Glutamatergic neuron (in vitro differentiated cells): ENCODE results near the gene ESRRA. TPM values are rescaled to one million over a fixed set of nuclear protein-coding genes. Genes with fewer than 3 reads are reported as not detected.

ENCODE experiments used
- DNase-seq: peaks from one replicate; pipeline ENCODE4 v3.0.0; 2022
- H3K27ac Mint-ChIP-seq: one replicate; pipeline ENCODE4 v1.8.0; 2020; ENCODE audit warnings: mild to moderate bottlenecking, mixed read lengths, inconsistent platforms; ENCODE audit not compliant: unreplicated experiment
- H3K27me3 Mint-ChIP-seq: one replicate; pipeline ENCODE4 v1.8.0; 2020; ENCODE audit warnings: mild to moderate bottlenecking, moderate library complexity, mixed read lengths, inconsistent platforms; ENCODE audit not compliant: unreplicated experiment
- H3K36me3 Mint-ChIP-seq: one replicate; pipeline ENCODE4 v1.8.0; 2020; ENCODE audit warnings: mild to moderate bottlenecking, mixed read lengths, inconsistent platforms; ENCODE audit not compliant: unreplicated experiment
- H3K4me1 Mint-ChIP-seq: one replicate; pipeline ENCODE4 v1.8.0; 2020; ENCODE audit warnings: mild to moderate bottlenecking, low read depth, mixed read lengths, inconsistent platforms; ENCODE audit not compliant: unreplicated experiment
- H3K4me3 Mint-ChIP-seq: one replicate; pipeline ENCODE4 v1.8.0; 2020; ENCODE audit warnings: mild to moderate bottlenecking, mixed read lengths, inconsistent platforms; ENCODE audit not compliant: unreplicated experiment
- H3K9me3 Mint-ChIP-seq: one replicate; pipeline ENCODE4 v1.8.0; 2020; ENCODE audit warnings: mild to moderate bottlenecking, moderate library complexity, mixed read lengths, inconsistent platforms; ENCODE audit not compliant: unreplicated experiment
- total RNA-seq: library from RNA; stranded (reverse); fragmentation: NEBNext Ultra II Directional; extraction: Animal tissue kit (Norgen Biotek cat#: 25700); gene quantifications from one replicate; pipeline ENCODE4 v1.2.1, GENCODE V29; 2021; ENCODE audit not compliant: unreplicated experiment
- TF ChIP-seq, protein P1 (sequence below): fragments of 200-600 bp; sonication (generic); IDR thresholded peaks from one replicate; pipeline ENCODE4 v1.5.0; 2021; ENCODE audit not compliant: partially characterized antibody, unreplicated experiment

ESRRA gene
- total RNA-seq, 1 donor from 2014 or later, result 69.9 TPM

DNA sequence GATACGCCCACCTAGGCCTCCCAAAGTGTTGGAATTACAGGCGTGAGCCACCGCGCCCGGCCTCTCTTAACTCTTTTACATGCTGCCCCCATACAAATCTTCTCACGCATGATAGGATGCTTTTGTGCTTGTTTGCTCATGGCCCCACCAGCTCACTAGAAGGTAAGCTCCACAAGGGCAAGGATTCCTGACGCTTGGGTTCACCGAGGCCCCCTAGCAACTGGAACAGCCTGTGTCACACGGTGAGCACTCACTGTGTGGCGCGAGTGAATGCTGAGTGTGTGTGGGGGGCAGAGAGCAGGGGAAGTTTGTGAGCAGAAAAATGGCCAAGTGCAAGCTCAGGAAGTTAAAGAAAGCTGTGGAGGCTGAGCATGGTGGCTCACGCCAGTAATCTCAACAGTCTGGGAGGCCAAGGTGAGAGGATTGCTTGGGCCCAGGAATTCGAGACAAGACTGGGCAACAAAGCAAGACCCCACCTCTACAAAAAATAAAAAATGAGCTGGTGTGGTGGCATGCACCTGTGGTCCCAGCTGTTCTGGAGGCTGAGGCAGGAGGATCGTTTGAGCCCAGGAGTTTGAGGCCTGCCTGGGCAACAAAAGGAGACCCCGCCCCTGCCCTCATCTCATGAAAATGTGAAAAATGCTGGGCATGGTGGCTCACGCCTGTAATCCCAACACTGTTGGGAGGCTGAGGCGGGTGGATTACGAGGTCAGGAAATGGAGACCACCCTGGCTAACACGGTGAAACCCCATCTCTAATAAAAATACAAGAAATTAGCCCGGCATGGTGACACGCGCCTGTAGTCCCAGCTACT lies 23.2 kb upstream of the ESRRA start:
- Mint-ChIP-seq H3K9me3 (peaks cover 7% of the 10 kb centered on the region), H3K27me3 (peaks cover 2% of the 10 kb centered on the region), H3K4me1 (peaks cover 8% of the 10 kb centered on the region), H3K4me3 (no peak overlapping the region), H3K27ac (no peak overlapping the region), H3K36me3 (no peaks in the 10 kb centered on the region)
- TF ChIP-seq, protein P1, sequence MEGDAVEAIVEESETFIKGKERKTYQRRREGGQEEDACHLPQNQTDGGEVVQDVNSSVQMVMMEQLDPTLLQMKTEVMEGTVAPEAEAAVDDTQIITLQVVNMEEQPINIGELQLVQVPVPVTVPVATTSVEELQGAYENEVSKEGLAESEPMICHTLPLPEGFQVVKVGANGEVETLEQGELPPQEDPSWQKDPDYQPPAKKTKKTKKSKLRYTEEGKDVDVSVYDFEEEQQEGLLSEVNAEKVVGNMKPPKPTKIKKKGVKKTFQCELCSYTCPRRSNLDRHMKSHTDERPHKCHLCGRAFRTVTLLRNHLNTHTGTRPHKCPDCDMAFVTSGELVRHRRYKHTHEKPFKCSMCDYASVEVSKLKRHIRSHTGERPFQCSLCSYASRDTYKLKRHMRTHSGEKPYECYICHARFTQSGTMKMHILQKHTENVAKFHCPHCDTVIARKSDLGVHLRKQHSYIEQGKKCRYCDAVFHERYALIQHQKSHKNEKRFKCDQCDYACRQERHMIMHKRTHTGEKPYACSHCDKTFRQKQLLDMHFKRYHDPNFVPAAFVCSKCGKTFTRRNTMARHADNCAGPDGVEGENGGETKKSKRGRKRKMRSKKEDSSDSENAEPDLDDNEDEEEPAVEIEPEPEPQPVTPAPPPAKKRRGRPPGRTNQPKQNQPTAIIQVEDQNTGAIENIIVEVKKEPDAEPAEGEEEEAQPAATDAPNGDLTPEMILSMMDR, result no peak
- DNase-seq, result no peak

DNA sequence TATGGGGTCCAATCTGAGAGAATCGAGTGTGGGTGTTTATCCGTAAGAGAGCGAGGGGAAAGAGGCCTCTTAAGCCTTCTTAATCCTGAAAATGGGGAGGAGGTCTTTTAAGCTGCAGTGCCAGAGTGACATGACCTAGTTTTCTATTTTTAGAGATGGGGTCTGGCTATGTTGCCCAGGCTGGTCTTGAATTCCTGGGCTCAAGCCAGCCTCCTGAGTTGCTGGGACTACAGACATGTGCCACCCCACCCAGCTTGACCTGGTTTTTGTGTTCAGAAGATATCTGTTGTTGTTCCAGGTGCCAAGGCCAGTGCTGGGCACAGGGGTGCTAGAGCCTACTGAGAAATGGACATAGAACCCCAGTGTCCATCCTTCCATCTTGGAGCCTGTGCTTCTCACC lies 22.2 kb upstream of the ESRRA start:
- Mint-ChIP-seq H3K4me3 (peak overlapping the region; percentile 34), H3K27me3 (peaks cover 2% of the 10 kb centered on the region), H3K4me1 (peaks cover 8% of the 10 kb centered on the region), H3K27ac (no peak overlapping the region), H3K9me3 (peaks cover 8% of the 10 kb centered on the region), H3K36me3 (no peaks in the 10 kb centered on the region)
- TF ChIP-seq, protein P1, result no peak
- no peak for DNase-seq

DNA sequence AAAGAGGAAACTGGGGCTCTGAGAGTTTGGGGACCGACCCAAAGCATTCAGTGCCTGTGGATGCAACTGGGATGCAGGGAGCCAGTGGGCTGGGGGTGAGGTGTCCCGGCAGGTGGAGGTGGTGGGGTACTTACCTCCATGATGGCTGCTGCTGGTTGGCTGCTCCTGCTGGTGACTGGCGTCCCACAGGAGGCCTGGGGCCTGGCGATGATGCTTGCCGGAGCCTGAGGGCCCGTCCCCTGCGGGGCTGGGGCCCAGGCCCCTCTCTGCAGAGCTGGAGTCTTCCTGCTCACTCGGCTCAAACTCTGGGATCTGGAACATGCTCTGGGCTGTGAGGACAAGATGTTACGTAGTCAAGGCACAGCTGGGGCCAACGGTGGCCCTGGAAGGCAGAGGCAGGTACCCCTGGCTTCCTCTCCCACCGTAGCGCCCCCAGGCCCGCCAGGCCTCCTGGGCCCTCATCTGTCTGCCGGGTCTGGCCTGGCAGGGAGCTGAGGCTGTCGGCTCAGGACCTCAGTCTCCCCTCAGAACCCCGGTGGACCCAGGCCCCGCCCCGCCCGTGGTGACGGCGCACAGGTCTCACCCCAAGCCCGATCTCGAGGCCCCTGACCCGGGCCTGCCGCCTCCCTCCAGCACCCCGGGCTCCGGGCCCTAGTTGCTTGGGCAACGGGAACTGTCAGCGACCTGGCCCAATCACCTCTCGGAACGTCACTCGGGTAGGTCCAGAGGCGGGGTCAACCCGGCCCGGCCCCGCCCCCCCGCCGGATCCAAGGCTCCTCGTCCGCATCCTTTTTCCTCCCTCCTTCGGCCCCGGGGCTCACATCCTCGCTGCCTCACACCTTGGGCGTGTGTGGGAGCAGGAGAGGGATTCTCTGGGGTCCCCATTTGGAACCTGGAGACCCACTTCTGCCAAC lies 21.0 kb upstream of the ESRRA start, which contains the start of gene BAD:
TSS of gene BAD (minus strand) at position 618 of the 914 bp plus-strand sequence. CDS start at position 321, 297 bp downstream.
- TF ChIP-seq, protein P1, result no peak
- peaks cover 8% of the 10 kb centered on the region for H3K9me3 Mint-ChIP-seq

DNA sequence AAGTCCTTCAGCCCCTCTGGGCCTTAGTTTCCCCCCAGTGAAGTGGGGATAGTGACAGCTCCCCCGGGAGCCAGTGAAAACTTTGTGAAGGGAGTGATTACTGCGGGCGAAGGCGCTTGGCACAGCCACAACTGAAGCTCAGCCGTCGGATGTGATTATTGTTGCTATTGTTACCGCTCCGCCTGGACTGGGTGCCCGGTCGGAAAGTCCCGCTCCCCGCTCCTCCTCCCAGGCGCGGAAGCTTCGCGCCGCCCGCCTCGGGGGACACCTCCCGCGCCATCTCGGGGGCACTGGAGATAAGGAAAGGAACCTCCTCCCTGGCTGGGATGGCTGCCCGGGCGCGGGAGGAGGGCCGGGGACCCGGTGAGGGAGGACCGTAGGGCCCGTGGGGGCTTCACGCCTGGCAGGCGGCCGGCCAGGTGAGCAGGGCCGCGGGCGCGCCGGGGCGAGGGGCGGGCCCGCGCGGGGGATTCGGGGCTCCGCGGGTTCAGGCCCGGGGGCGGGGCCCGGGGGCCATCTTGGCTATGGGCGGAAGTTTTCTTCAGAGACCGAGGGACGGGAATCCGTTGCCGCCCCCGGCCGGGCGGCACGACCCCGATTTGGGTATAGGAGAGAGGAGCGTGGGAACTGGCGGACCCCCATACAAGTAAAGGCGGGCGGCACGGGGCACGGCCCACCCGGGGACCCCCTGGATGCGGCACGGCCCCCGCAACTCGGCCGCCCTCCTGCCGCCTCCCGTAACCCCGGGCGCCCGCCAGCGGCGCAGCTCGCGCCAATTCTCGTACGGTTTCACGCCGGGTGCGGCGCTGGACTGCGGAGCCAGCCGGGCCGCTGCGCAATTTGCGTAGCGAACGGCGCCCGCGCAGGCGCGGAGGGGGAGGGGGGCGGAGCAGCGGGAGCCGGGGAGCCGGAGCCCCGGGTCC lies 20.1 kb upstream of the ESRRA start, which contains the start of gene GPR137:
TSS of gene GPR137 (plus strand) at position 887 of the 923 bp plus-strand sequence. CDS start 677 bp downstream, outside the sequence.
- peak within 1 kb of the TSS; percentile 65 for H3K27ac Mint-ChIP-seq

More for the DNA sequence above, 21.0 kb upstream of the ESRRA start, which contains the start of gene BAD:
- Mint-ChIP-seq H3K4me1 (peaks cover 8% of the 10 kb centered on the region), H3K4me3 (peak within 1 kb of the TSS; percentile 87), H3K36me3 (no peaks in the 10 kb centered on the region), H3K27ac (no peak within 1 kb of the TSS), H3K27me3 (peaks cover 2% of the 10 kb centered on the region)
- DNase-seq, result peak; percentile 96

More for the DNA sequence above, 20.1 kb upstream of the ESRRA start, which contains the start of gene GPR137:
- Mint-ChIP-seq H3K9me3 (peaks cover 8% of the 10 kb centered on the region), H3K36me3 (no peaks in the 10 kb centered on the region), H3K4me3 (peak within 1 kb of the TSS; percentile 87), H3K4me1 (peaks cover 8% of the 10 kb centered on the region), H3K27me3 (peaks cover 3% of the 10 kb centered on the region)
- TF ChIP-seq, protein P1, result no peak
- peak; percentile 91 for DNase-seq
